Peyer's patch (tissue), 4 donors: ENCODE data around the gene ACTMAP. TPM values are rescaled to one million over a fixed set of nuclear protein-coding genes. Genes with fewer than 3 reads are reported as not detected.
A peak's percentile ranks its signal among the peaks of the same experiment; 100 is the strongest.

Source experiments
- DNase-seq, 3 donors: peaks; one replicate each; pipeline ENCODE4 v3.0.0-alpha.2; 2017 to 2019
- H3K27ac ChIP-seq, 4 donors: fragments of 200-600 bp; sonication (generic); one replicate each; pipeline ENCODE4 v1.5.1; 2016 to 2019
- H3K27me3 ChIP-seq, 2 donors: fragments of 200-600 bp; sonication (generic); one replicate each; pipeline ENCODE4 v1.5.1; 2019
- H3K36me3 ChIP-seq, 3 donors: fragments of 200-600 bp; sonication (generic); one replicate each; pipeline ENCODE4 v1.5.1; 2016 to 2019
- H3K4me1 ChIP-seq, 4 donors: fragments of 200-600 bp; sonication (generic); one replicate each; pipeline ENCODE4 v1.5.1; 2016 to 2019
- H3K4me3 ChIP-seq, 4 donors: fragments of 200-600 bp; sonication (generic); 1 replicate in 3 of 4; 2 replicates in 1 of 4; pipeline ENCODE4 v1.5.1; 2016 to 2019; ENCODE audit warnings: mild to moderate bottlenecking in 1 of 4
- H3K9me3 ChIP-seq, 4 donors: fragments of 200-600 bp; sonication (generic); one replicate each; pipeline ENCODE4 v1.5.1; 2016 to 2019; ENCODE audit warnings: mild to moderate bottlenecking in 1 of 4
- POLR2A ChIP-seq, 2 donors: fragments of 450-650 bp; IDR thresholded peaks; one replicate each; pipeline ENCODE4 v1.5.1; 2017; ENCODE audit warnings: antibody characterized with exemption in 2 of 2, mild to moderate bottlenecking in 2 of 2, moderate library complexity in 2 of 2
- total RNA-seq, 4 donors: library from RNA; depleted of rRNA; stranded (reverse); fragments of >200 nt; gene quantifications; one replicate each; pipeline ENCODE4 v1.1.0, GENCODE V29; 2016
- TF ChIP-seq, protein P1 (sequence below), 6 experiments: fragments of 450-650 bp in 4 of 6; fragments of 200-600 bp in 2 of 6; sonication (generic) in 1 of 6; IDR thresholded peaks; one replicate each; pipeline ENCODE4 v1.5.1; 2017 to 2019; ENCODE audit warnings: antibody characterized with exemption in 6 of 6, mild to moderate bottlenecking in 3 of 6, moderate library complexity in 1 of 6

ACTMAP gene
- total RNA-seq, 4 donors from 2014 or later = 7.4 to 33.0 (median 21.6) TPM

DNA sequence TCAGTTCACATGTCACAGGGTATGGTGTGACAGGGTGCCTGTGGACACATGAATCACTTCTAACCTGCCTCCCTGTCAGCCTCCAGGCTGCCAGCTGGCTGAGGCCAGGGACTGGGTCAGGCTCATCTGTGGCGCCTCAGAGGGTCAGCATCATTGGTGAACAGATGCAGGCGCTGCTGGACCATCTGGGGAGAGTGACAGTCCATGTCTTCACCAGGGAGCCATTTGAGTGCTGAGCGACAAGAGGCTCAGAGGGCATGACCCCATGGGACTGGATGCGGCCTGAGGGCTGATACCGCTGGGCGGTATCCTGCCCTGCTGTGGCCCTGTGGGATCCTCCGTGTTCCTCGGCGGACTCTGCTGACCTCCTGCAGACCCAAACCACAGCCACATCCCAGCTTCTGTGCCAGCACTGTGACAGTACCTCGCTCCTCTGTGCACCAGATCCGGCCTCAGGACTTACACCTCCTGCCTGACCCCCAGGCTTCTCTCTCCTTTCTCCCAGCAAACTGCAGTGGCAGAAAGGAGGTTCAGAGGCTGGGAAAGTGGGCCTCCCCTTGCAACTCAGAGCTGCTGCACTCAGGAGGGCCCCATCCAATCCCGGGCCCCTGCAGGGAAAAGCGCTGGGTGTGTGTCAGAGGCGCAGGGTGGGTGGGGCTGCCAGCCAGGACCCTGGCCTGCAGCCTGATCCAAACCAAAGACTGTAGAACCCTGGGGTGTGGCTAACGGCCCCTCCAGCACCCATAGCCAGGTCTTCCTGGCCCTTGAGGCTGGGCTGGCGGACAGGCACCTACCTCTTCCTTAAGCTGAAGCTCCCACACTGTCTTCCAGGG is 10.2 kb downstream of the ACTMAP start:
- H3K4me1 ChIP-seq = peaks cover 0 to 18% (median 0%) of the 10 kb centered on the region in 4 donors
- no peak overlapping the region for H3K4me3 ChIP-seq
- peaks cover 0 to 55% (median 0%) of the 10 kb centered on the region in 3 donors for H3K36me3 ChIP-seq

DNA sequence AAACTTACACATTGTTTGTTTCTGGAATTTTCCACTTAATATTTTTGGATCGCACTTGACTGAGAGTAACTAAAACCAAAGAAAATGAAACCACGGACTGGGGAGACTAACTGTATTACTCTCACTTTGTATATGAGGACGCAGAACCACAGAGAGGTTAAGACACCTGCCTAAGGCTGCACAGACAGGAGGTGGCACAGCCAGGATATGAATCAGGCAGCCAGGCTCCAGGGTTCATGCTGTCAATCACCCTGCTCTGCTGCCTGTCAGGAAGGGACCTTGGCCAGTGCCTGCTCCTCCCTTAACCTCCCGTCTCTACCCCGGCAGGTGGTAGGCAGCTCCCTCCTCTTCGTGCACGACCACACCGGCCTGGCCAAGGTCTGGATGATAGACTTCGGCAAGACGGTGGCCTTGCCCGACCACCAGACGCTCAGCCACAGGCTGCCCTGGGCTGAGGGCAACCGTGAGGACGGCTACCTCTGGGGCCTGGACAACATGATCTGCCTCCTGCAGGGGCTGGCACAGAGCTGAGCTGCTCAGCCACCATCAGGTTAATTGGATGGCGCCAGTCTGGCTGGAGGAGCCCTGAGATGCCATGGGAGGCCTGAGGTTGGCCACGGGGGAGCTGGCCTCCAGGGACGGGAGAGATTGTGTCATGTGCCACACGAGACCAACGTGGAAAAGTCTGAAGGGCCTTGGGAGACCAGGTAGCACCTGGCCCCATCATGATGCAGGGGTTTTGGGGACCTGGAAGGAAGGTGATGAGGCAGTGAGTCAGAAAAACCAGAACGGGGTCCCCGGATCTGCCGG is 11.0 kb downstream of the ACTMAP start:
- H3K27ac ChIP-seq = peak overlapping the region in 1 of 4 donors; percentile 0
- no peaks in the 10 kb centered on the region for H3K9me3 ChIP-seq
- peaks cover 0 to 18% (median 0%) of the 10 kb centered on the region in 4 donors for H3K4me1 ChIP-seq
- no peaks in the 10 kb centered on the region for H3K27me3 ChIP-seq
- TF ChIP-seq, protein P1, sequence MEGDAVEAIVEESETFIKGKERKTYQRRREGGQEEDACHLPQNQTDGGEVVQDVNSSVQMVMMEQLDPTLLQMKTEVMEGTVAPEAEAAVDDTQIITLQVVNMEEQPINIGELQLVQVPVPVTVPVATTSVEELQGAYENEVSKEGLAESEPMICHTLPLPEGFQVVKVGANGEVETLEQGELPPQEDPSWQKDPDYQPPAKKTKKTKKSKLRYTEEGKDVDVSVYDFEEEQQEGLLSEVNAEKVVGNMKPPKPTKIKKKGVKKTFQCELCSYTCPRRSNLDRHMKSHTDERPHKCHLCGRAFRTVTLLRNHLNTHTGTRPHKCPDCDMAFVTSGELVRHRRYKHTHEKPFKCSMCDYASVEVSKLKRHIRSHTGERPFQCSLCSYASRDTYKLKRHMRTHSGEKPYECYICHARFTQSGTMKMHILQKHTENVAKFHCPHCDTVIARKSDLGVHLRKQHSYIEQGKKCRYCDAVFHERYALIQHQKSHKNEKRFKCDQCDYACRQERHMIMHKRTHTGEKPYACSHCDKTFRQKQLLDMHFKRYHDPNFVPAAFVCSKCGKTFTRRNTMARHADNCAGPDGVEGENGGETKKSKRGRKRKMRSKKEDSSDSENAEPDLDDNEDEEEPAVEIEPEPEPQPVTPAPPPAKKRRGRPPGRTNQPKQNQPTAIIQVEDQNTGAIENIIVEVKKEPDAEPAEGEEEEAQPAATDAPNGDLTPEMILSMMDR (IDR thresholded peaks at IDR 0.05) = no peak
- TF ChIP-seq POLR2A (IDR thresholded peaks at IDR 0.05) = no peak
- H3K36me3 ChIP-seq = peaks cover 0 to 64% (median 0%) of the 10 kb centered on the region in 3 donors
- no peak overlapping the region for H3K4me3 ChIP-seq
- no peak for DNase-seq

More for the DNA sequence above, 10.2 kb downstream of the ACTMAP start:
- Histone ChIP-seq H3K27ac (peak overlapping the region in 3 of 4 donors; percentile 0 to 58 (median 10)), H3K27me3 (no peaks in the 10 kb centered on the region), H3K9me3 (no peaks in the 10 kb centered on the region)
- TF ChIP-seq, protein P1 (IDR thresholded peaks at IDR 0.05) = no peak
- no peak for TF ChIP-seq POLR2A (IDR thresholded peaks at IDR 0.05)
- DNase-seq = no peak

DNA sequence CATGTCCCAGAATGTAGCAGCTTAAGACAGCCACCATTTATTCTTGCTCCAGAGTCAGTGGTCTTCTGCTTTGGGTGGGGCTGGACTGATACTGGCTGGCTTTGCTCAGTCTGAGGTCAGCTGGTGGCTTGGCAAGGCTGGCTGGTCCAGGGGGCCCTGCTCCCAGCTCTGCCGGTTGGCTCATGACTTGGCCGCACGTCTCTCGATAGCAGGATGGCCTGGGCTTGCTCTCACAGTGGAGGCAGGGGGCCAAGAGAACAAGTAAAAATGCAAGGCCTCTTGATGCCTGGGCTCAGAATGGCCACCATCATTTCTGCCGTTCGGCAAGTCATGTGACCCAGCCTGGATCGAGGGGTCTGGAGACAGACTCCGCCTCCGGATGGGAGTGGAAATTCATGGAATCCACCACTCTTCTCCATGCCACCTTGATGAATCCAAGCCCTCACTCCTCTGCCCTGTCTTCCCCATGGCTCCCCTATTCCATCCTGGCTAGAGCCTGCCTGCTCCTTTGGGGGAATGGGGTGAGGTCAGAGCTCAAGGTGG is 13.1 kb downstream of the ACTMAP start:
- Histone ChIP-seq H3K9me3 (no peaks in the 10 kb centered on the region), H3K36me3 (peaks cover 0 to 84% (median 0%) of the 10 kb centered on the region in 3 donors), H3K27ac (peak overlapping the region in 3 of 4 donors; percentile 27 to 72 (median 69)), H3K27me3 (no peaks in the 10 kb centered on the region), H3K4me3 (no peak overlapping the region), H3K4me1 (peaks cover 0 to 18% (median 0%) of the 10 kb centered on the region in 4 donors)
- DNase-seq = no peak
- TF ChIP-seq, protein P1 (IDR thresholded peaks at IDR 0.05) = no peak
- no peak for TF ChIP-seq POLR2A (IDR thresholded peaks at IDR 0.05)

DNA sequence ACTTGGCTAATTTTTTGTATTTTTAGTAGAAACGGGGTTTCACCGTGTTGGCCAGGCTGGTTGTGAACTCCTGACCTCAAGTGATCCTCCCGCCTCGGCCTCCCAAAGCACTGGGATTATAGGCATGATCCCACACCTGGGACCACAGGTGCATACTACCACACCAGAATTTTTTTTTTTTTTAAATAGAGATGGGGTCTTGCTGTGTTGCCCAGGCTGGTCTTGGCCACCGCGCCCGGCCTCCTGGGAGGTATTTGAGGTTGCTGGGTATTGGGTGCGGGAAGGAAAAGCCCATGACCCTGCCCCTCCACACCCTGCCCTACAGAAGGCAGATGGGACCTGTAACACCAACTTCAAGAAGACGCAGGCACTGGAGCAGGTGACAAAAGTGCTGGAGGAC is 13.6 kb downstream of the ACTMAP start:
- Histone ChIP-seq H3K9me3 (no peaks in the 10 kb centered on the region), H3K4me1 (peaks cover 0 to 18% (median 0%) of the 10 kb centered on the region in 4 donors), H3K27me3 (no peaks in the 10 kb centered on the region), H3K27ac (peak overlapping the region in 3 of 4 donors; percentile 27 to 72 (median 69)), H3K4me3 (no peak overlapping the region), H3K36me3 (peaks cover 0 to 89% (median 0%) of the 10 kb centered on the region in 3 donors)
- TF ChIP-seq, protein P1 (IDR thresholded peaks at IDR 0.05) = no peak
- no peak for TF ChIP-seq POLR2A (IDR thresholded peaks at IDR 0.05)
- DNase-seq = no peak

DNA sequence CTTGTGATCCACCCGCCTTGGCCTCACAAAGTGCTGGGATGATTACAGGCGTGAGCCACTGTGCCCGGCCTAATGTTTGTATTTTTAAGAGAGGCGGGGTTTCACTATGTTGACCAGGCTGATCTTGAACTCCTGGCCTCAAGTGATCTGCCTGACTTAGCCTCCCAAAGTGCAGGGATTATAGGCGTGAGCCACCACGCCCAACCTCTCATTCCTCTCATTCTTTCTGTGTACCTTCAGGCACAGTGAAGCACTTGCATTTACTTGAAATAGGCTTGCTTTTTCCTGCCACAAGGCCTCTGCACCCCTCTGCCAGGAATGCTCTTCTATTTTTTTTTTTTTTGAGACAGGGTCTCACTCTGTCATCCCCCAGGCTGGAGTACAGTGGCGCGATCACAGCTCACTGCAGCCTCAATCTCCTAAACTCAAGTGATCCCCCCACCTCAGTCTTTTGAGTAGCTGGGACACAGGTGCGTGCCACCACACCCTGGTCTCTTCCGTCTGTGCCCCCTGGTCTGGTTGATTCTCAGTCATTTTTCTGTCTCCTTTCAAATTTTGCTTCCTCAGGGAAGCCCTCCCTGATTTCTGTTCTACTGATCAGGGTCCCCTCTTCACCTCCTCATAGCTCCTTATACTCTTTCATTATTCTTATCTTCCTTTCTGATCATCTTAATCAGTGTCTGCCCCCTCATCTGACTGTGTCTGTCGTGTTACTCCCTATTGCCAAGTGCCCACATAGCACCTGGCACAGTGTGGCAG is 15.1 kb downstream of the ACTMAP start:
- Histone ChIP-seq H3K27me3 (no peaks in the 10 kb centered on the region), H3K4me3 (no peak overlapping the region), H3K4me1 (peaks cover 0 to 14% (median 0%) of the 10 kb centered on the region in 4 donors), H3K36me3 (peaks cover 0 to 99% (median 0%) of the 10 kb centered on the region in 3 donors), H3K27ac (peak overlapping the region in 3 of 4 donors; percentile 50 to 72 (median 71)), H3K9me3 (no peaks in the 10 kb centered on the region)
- DNase-seq = no peak
- TF ChIP-seq POLR2A (IDR thresholded peaks at IDR 0.05) = no peak
- TF ChIP-seq, protein P1 (IDR thresholded peaks at IDR 0.05) = no peak
